Activated CD8-positive, alpha-beta memory T cell treated with anti-CD3 and anti-CD28 coated beads for 48 hours (primary cell): Measurements from ENCODE around the gene PROM2.
"Not testable (repeated sequence)": the region's sequence is repeated elsewhere in the genome, so short reads cannot be mapped to it uniquely, and the experiment has no call there.

Experiments used
- DNase-seq, 3 experiments: peaks; one replicate each; pipeline ENCODE4 v3.0.0-alpha.2; 2020; ENCODE audit warnings: low read depth in 2 of 3, low spot score in 2 of 3

The PROM2 gene

GRCh38 chr2:95268211-95269035, 5.8 kb upstream of the PROM2 start:
- DNase-seq: no peak

- no peak for DNase-seq
Measured at GRCh38 chr2:95269036-95269680, 5.1 kb upstream of the PROM2 start.

- DNase-seq: not testable (repeated sequence)
Measured at GRCh38 chr2:95269745-95270144, 4.5 kb upstream of the PROM2 start.

GRCh38 chr2:95270541-95271081, 3.6 kb upstream of the PROM2 start:
- no peak for DNase-seq

GRCh38 chr2:95271381-95271971, 2.8 kb upstream of the PROM2 start:
- no peak for DNase-seq

GRCh38 chr2:95272299-95272751, 1.9 kb upstream of the PROM2 start:
- no peak for DNase-seq

GRCh38 chr2:95272781-95273180, 1.5 kb upstream of the PROM2 start:
- no peak for DNase-seq

- no peak for DNase-seq
Measured at GRCh38 chr2:95273566-95274290, 521 bp upstream of the PROM2 start.

- no peak for DNase-seq
Measured at GRCh38 chr2:95275151-95275515, 884 bp downstream of the PROM2 start.

- no peak for DNase-seq
Measured at GRCh38 chr2:95275601-95276243, 1.5 kb downstream of the PROM2 start.

GRCh38 chr2:95276244-95276887, 2.1 kb downstream of the PROM2 start:
- no peak for DNase-seq

GRCh38 chr2:95276888-95277245, 2.6 kb downstream of the PROM2 start:
- DNase-seq: no peak

GRCh38 chr2:95277246-95277906, 3.1 kb downstream of the PROM2 start:
- no peak for DNase-seq

GRCh38 chr2:95278051-95278471, 3.8 kb downstream of the PROM2 start:
- no peak for DNase-seq

GRCh38 chr2:95278637-95279225, 4.5 kb downstream of the PROM2 start:
- no peak for DNase-seq

- DNase-seq: no peak
Measured at GRCh38 chr2:95279435-95280035, 5.3 kb downstream of the PROM2 start.

- no peak for DNase-seq
Measured at GRCh38 chr2:95281071-95281470, 6.8 kb downstream of the PROM2 start.

GRCh38 chr2:95281786-95282185, 7.5 kb downstream of the PROM2 start:
- no peak for DNase-seq

GRCh38 chr2:95282458-95282857, 8.2 kb downstream of the PROM2 start:
- no peak for DNase-seq
